GM21390 (cell line): ENCODE results near the gene MEI4.
"Not testable (repeated sequence)": the region's sequence is repeated elsewhere in the genome, so short reads cannot be mapped to it uniquely, and the experiment has no call there.

ENCODE experiments used
- ATAC-seq: cut with Tn5 transposase; IDR thresholded peaks from one replicate; pipeline ENCODE4 v1.9.1; 2021; ENCODE audit not compliant: unreplicated experiment

Gene MEI4

DNA sequence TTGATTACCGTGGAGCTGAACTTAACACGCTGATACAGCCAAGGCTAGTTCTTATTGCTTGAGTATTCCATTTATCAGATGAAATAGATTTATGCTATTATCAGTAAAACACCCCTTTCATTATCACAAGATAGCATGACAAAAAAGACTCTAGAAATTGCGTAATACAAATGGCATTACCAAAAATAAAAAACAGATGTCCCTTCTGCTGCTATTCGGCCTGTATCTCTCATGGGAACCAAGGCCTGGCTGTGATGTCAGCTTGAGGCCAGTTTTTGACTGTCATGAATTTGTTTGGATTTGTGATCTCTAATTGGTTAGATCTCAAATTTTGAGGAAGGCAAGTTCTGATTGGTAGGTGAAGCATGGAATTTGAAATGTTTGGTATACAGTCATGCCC is 25.2 kb downstream of the MEI4 start:
- no peak for ATAC-seq

DNA sequence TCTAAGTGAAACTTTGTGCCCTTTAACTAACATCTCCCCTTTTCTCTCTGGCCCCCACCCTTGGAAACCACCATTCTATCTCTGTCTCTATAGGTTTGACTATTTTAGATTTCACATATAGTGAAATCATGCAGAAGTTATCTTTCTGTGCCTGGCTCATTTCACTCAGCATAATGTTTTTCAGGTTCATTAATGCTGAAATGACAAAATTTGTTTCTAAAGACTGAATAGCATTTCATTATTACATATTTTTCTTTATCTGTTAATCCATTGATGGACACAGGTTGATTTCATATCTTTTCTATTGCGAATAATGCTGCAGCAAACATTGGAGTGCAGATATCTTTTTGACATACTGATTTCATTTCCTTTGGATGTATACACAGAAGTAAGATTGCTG is 30.7 kb downstream of the MEI4 start:
- ATAC-seq = no peak

GRCh38 chr6:77686931-77687330 is 34.1 kb downstream of the MEI4 start:
- no peak for ATAC-seq

DNA sequence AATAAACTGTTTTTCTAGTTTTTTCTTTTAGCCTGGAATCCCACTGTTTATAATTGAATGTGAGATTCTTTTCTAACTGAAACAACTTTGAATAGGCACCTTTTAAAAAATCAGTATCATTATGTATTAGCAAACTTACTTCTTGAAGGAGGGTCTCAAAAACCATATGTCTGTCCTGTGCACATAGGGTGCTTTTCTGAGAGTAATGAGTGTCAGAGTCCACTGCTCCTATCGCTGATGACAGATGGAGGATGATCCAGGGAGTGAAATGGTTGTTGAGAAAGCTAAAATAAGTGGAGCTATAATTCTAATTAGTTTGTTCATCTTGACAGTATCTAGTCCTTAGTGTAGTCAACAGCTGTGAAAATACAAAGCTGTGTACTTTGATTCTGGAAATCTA is 35.8 kb downstream of the MEI4 start:
- no peak for ATAC-seq

DNA sequence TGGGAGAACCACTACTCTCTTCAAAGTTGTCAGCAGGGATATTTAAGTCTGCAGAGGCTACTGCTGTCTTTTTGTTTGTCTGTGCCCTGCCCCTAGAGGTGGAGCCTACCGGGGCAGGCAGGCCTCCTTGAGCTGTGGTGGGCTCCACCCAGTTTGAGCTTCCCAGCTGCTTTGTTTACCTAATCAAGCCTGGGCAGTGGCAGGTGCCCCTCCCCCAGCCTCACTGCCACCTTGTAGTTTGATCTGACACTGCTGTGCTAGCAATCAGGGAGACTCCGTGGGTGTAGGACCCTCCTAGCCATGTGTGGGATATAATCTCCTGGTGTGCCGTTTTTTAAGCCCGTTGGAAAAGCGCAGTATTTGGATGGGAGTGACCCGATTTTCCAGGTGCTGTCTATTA is 47.3 kb downstream of the MEI4 start:
- ATAC-seq = not testable (repeated sequence)

DNA sequence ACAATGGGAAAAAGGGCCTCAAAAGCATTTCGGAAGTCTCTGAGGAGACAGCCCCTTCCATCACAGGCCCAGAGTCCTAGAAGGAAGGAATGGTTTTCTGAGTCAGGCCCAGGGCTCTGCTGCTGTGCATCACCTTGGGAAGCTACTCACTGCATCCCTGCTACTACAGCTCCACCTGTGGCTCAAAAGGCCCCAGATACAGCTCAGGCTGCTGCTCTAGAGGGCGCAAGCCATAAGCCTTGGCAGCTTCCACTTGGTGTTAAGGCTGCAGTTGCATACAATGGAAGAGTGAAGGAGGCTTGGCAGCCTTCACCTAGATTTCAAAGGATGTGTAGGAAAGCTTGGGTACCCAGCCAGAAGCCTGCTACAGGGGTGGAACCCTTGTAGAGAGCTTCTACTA is 54.8 kb downstream of the MEI4 start:
- ATAC-seq = no peak

DNA sequence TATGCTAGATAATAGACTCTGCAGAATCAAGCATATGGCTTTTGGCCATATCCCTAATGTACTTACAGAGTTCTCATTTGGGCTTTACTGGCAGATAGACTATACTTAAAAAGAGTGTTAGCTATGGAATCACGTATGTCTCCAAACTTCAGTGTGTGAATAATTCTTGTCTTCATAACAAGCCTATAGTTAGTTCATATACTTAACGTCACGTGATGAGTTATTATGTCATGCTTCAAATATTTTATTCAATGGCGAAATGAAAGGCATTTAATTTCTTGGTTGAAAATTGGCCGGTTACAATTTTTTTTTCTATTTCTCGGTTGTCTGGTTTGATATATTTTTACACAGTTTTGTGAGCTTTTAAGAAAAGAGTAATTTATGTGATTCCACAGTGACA is 62.7 kb downstream of the MEI4 start:
- ATAC-seq = no peak

DNA sequence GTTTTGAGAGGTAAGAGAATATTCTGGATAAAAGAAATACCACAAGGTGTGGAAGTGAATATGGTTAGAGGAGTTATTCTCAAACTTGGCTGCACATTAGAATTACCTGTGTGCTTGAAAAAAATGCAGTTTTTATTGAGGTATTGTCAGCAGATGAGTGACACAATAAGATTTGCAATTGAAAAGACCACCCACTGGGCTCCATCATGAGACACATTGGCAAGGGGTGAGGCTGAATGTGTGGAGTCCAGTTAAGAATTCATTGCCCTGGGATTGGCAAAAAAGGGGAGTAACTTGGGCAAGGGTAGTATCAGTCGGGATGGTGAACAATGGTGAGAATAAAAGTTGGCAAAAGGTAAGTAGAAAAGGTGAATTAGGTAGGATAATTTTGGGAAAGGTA is 63.5 kb downstream of the MEI4 start:
- ATAC-seq = no peak

- ATAC-seq = not testable (repeated sequence)
These were observed 83.2 kb downstream of the MEI4 start for GRCh38 chr6:77736010-77736409.

DNA sequence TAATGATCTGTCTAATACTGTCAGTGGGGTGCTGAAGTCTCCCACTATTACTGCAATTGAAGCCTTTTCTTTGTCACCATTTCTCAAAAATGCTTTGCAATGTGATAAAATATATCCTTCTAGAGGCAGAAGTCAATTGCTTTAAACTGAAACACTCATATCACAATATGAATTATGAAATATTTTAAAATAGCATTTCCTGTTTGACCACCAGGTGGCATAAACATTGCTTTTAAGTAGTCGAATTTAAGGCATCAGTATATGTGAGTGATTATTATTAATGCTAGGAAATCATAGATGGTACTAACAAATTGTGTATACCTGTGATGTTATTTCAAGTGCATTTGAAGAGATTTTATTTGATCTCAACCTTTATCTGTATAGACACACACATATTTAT is 87.5 kb downstream of the MEI4 start:
- no peak for ATAC-seq

GRCh38 chr6:77752156-77752555 is 99.3 kb downstream of the MEI4 start:
- ATAC-seq = not testable (repeated sequence)

- no peak for ATAC-seq
These were observed 109.5 kb downstream of the MEI4 start for GRCh38 chr6:77762386-77762785.

- ATAC-seq = no peak
These were observed 110.3 kb downstream of the MEI4 start for GRCh38 chr6:77763124-77763523.

- no peak for ATAC-seq
These were observed 111.5 kb downstream of the MEI4 start for GRCh38 chr6:77764364-77764763.

DNA sequence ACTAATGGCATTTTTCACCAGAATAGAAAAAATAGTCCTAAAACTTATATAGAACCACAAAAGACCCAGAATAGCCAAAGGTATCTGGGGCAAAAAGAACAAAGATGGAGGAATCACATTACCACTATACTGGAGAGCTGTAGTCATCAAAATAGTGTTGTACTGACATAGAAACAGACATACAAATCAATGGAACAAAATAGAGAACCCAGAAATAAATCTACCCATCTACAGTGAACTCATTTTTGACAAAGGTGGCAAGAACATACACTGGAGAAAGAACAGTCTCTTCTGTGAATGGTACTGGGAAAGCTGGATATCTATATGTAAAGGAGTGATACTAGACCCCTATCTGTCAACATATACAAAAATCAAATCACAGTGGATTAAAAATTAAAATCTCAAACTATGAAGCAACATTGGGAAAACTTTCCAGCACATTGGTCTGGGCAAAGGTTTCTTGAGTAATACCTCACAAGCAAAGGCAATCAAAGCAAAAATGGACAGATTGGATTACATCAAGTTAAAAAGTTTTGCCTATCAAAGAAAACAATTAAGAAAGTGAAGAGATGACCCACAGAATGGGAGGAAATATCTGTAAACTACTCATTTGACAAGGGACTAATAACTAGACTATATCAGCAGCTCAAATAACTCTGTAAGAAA is 120.5 kb downstream of the MEI4 start:
- ATAC-seq = no peak

- ATAC-seq = no peak
These were observed 121.6 kb downstream of the MEI4 start for GRCh38 chr6:77774457-77774856.

DNA sequence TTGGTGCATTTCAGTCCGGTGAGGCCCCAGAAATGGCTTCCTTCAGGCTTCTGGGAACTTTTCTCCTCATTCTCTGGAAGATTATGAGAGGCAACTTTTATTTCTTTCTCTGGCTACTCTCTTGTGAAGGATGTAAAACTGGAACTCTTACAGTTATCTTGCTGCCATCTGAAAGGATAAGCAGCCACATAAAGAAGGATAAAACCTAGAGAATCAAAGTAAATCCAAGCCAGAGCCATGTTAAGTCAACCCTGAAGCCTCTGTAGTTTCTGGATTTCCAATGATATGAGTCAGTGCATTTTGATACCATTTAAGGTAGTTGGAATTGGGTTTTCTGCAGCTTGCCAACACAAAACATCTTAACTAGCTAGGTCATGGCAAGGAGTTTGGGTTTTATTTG is 123.6 kb downstream of the MEI4 start:
- no peak for ATAC-seq

DNA sequence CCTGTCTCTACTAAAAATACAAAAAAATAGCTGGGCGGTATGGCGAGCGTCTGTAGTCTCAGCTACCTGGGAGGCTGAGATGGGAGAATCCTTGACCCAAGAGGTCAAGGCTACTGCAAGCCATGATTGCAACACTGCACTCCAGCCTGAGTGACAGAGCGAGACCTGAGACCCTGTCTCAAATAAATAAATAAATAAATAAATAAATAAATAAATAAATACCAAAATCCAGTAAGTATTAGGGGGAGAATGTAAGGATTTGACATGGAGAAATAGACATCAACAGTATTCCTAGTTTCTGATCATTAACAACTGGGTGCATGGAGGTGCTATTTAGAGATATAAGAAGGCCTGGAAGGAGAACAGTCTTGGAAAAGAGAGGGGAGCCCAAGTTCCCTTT is 125.7 kb downstream of the MEI4 start:
- no peak for ATAC-seq

GRCh38 chr6:77786935-77787629 is 134.2 kb downstream of the MEI4 start:
- no peak for ATAC-seq

- no peak for ATAC-seq
These were observed 144.3 kb downstream of the MEI4 start for GRCh38 chr6:77796824-77797809.

GRCh38 chr6:77812304-77812703 is 159.5 kb downstream of the MEI4 start:
- ATAC-seq = no peak

DNA sequence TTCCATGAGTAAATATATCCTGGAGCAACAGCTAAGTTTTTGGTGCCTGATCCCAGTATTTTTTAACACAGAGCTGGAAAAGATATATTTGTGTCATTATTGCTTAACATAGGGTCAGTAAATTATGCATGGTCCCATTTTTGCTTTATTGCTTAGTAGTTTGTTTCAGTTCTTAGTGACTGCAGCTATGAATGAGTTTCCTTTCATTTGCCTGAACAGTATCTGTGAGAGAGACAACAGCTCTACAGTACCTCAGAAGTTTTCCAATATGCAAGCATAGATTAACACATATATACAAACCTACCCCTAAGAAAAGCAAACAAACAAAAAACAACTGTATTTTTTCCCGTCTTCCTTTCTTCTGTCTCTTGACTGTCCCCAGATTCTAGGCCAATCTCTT is 160.3 kb downstream of the MEI4 start:
- no peak for ATAC-seq
